ENCODE measurements around the gene WDR36.

WDR36 gene

DNA sequence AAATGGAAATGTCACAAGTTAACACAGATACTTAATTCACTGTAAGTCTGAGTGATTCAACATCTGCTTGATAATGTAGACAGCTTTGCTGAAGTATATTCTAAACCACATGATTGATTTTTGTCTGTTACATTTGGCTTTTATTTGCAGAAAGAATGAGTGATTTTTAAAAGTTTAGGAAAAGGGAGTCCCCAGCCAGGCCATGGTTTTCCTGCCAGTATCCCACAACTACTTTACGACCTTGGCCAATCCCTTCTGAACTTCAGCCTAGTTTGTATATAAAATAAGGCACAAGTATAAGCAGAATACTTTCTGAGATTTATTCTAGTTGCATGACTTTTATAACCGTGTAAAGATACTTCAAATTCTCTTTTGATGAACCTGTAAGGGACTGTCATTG lies 27.1 kb downstream of the WDR36 start:
- no peak overlapping the region for H3K9ac ChIP-seq (ENCODE audit: low read length)
- H3K4me2 ChIP-seq (ENCODE audit: low read length, poor library complexity, severe bottlenecking) = no peak overlapping the region
- H2BK12ac ChIP-seq (ENCODE audit: low read length in 2 of 2) = no peak overlapping the region
- H3K27me3 ChIP-seq (ENCODE audit: control insufficient read depth in 1 of 2, insufficient read depth in 1 of 2, low read length in 2 of 2) = no peaks in the 10 kb centered on the region
- no peak overlapping the region for H2BK15ac ChIP-seq (ENCODE audit: low read depth, poor library complexity, severe bottlenecking)
- no peak overlapping the region for H4K91ac ChIP-seq (ENCODE audit: low read length)
- H3K4ac ChIP-seq (ENCODE audit: low read depth in 1 of 2, low read length in 2 of 2) = no peak overlapping the region
- H3K79me1 ChIP-seq (replicated peaks; ENCODE audit: low read length, poor library complexity, severe bottlenecking) = peaks cover 3% of the 10 kb centered on the region
- no peak overlapping the region for H4K8ac ChIP-seq (ENCODE audit: low read length)
- no peak overlapping the region for H3K27ac ChIP-seq (ENCODE audit: low read length, poor library complexity, severe bottlenecking)
- DNase-seq = no peak
- H3K23ac ChIP-seq (ENCODE audit: low read length in 2 of 2) = no peak overlapping the region
- H2AK5ac ChIP-seq (ENCODE audit: low read length, severe bottlenecking) = no peak overlapping the region
- H3K9me3 ChIP-seq (ENCODE audit: control insufficient read depth, low read length) = no peaks in the 10 kb centered on the region
- H2BK120ac ChIP-seq (ENCODE audit: low read depth, low read length) = no peak overlapping the region
- no peak overlapping the region for H2BK5ac ChIP-seq (ENCODE audit: low read depth, low read length, poor library complexity, severe bottlenecking)
- H2AFZ ChIP-seq (ENCODE audit: low read depth, low read length) = no peak overlapping the region
- no CpG with 5 or more reads among the region's 2 CpGs for WGBS
- H3K18ac ChIP-seq (ENCODE audit: low read depth in 1 of 2, low read length in 2 of 2) = no peak overlapping the region
- no peak overlapping the region for H3K4me3 ChIP-seq (ENCODE audit: insufficient read depth in 1 of 2, low read depth in 1 of 2, low read length in 2 of 2)
- peaks cover 3 to 88% of the 10 kb centered on the region in 2 experiments for H3K36me3 ChIP-seq (ENCODE audit: control insufficient read depth in 1 of 2, insufficient read depth in 2 of 2, low read depth in 1 of 2, low read length in 2 of 2)
- H3K4me1 ChIP-seq (ENCODE audit: control insufficient read depth, insufficient read depth, low read depth, low read length) = no peaks in the 10 kb centered on the region
- H3K14ac ChIP-seq (ENCODE audit: low read length in 2 of 2) = no peak overlapping the region

DNA sequence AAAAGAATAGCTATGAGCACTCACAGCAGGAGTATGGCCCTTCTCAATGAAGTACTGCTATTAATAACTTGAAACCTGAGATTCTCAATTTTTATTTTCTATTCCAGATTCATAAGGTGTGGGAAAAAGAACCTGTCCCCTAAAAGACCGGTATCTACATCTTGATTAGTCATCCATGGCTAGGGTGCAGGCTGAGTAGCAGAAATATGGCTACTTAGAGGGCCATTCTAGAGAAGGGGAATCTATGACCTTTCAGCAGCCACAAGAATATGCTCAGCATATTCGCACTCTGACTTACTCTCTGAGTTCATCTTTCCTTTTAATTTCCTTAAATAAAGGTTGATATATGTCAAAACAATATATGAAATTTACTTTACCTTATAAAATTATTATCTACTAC lies 27.7 kb downstream of the WDR36 start:
- Histone ChIP-seq H3K9me3 (ENCODE audit: control insufficient read depth, low read length) (no peaks in the 10 kb centered on the region), H3K36me3 (ENCODE audit: control insufficient read depth in 1 of 2, insufficient read depth in 2 of 2, low read depth in 1 of 2, low read length in 2 of 2) (peaks cover 3 to 90% of the 10 kb centered on the region in 2 experiments), H3K9ac (ENCODE audit: low read length) (no peak overlapping the region), H3K18ac (ENCODE audit: low read depth in 1 of 2, low read length in 2 of 2) (no peak overlapping the region), H3K27ac (ENCODE audit: low read length, poor library complexity, severe bottlenecking) (no peak overlapping the region), H3K27me3 (ENCODE audit: control insufficient read depth in 1 of 2, insufficient read depth in 1 of 2, low read length in 2 of 2) (no peaks in the 10 kb centered on the region), H3K4ac (ENCODE audit: low read depth in 1 of 2, low read length in 2 of 2) (no peak overlapping the region), H4K8ac (ENCODE audit: low read length) (no peak overlapping the region), H3K23ac (ENCODE audit: low read length in 2 of 2) (no peak overlapping the region), H2BK12ac (ENCODE audit: low read length in 2 of 2) (no peak overlapping the region), H3K4me3 (ENCODE audit: insufficient read depth in 1 of 2, low read depth in 1 of 2, low read length in 2 of 2) (no peak overlapping the region), H3K79me1 (replicated peaks; ENCODE audit: low read length, poor library complexity, severe bottlenecking) (peaks cover 3% of the 10 kb centered on the region), H3K4me1 (ENCODE audit: control insufficient read depth, insufficient read depth, low read depth, low read length) (no peaks in the 10 kb centered on the region), H3K4me2 (ENCODE audit: low read length, poor library complexity, severe bottlenecking) (no peak overlapping the region), H2BK15ac (ENCODE audit: low read depth, poor library complexity, severe bottlenecking) (no peak overlapping the region), H3K14ac (ENCODE audit: low read length in 2 of 2) (no peak overlapping the region), H2AFZ (ENCODE audit: low read depth, low read length) (no peak overlapping the region), H4K91ac (ENCODE audit: low read length) (no peak overlapping the region), H2BK120ac (ENCODE audit: low read depth, low read length) (no peak overlapping the region), H2AK5ac (ENCODE audit: low read length, severe bottlenecking) (no peak overlapping the region), H2BK5ac (ENCODE audit: low read depth, low read length, poor library complexity, severe bottlenecking) (no peak overlapping the region)
- 100% methylated on average over 1 of the region's 2 CpGs for WGBS
- no peak for DNase-seq

DNA sequence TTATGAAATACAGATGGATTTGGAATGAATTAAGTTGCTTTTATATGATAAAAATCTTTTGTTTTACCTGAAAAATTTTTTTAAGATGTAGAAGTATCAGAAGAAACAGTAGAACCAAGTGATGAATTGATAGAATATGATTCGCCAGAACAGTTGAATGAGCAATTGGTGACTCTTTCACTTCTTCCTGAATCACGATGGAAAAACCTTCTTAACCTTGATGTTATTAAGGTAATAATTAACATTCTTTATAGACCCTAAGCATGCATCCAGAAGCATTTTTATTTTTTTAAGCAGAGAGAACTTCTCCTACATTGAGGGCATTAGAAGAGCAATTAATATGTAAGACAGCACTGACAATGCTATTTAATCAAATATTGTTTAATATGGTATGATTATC lies 28.8 kb downstream of the WDR36 start:
- no peak overlapping the region for H2BK12ac ChIP-seq (ENCODE audit: low read length in 2 of 2)
- no CpG with 5 or more reads among the region's 2 CpGs for WGBS
- no peak overlapping the region for H2BK5ac ChIP-seq (ENCODE audit: low read depth, low read length, poor library complexity, severe bottlenecking)

DNA sequence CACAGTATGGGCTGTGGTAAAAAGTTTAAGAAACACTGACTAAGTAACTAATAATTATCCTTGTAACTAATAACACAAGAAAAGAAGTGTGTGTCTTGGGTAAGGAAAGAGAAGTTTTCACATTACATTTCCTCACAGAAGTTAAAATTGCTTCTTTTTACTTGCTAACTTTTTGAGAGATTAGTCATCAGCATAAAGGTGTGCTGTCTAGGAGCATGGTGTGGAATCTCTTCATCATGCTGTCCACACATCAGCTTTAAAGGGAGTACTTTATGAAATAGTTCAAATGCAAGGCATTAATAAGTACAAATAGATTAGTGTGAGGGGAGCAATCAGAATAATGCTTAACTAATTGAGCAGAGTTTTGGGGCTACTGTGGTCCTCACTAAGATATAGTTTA lies 29.8 kb downstream of the WDR36 start:
- H2BK120ac ChIP-seq (ENCODE audit: low read depth, low read length) = no peak overlapping the region
- no peak overlapping the region for H3K4me2 ChIP-seq (ENCODE audit: low read length, poor library complexity, severe bottlenecking)
- no peak overlapping the region for H3K14ac ChIP-seq (ENCODE audit: low read length in 2 of 2)
- H2BK12ac ChIP-seq (ENCODE audit: low read length in 2 of 2) = no peak overlapping the region
- peaks cover 3 to 96% of the 10 kb centered on the region in 2 experiments for H3K36me3 ChIP-seq (ENCODE audit: control insufficient read depth in 1 of 2, insufficient read depth in 2 of 2, low read depth in 1 of 2, low read length in 2 of 2)
- H2BK5ac ChIP-seq (ENCODE audit: low read depth, low read length, poor library complexity, severe bottlenecking) = no peak overlapping the region
- H3K4me3 ChIP-seq (ENCODE audit: insufficient read depth in 1 of 2, low read depth in 1 of 2, low read length in 2 of 2) = no peak overlapping the region
- H2BK15ac ChIP-seq (ENCODE audit: low read depth, poor library complexity, severe bottlenecking) = no peak overlapping the region
- H4K8ac ChIP-seq (ENCODE audit: low read length) = no peak overlapping the region
- H3K79me1 ChIP-seq (replicated peaks; ENCODE audit: low read length, poor library complexity, severe bottlenecking) = peaks cover 3% of the 10 kb centered on the region
- H3K18ac ChIP-seq (ENCODE audit: low read depth in 1 of 2, low read length in 2 of 2) = no peak overlapping the region
- H3K23ac ChIP-seq (ENCODE audit: low read length in 2 of 2) = no peak overlapping the region
- no peaks in the 10 kb centered on the region for H3K27me3 ChIP-seq (ENCODE audit: control insufficient read depth in 1 of 2, insufficient read depth in 1 of 2, low read length in 2 of 2)
- no peak overlapping the region for H3K9ac ChIP-seq (ENCODE audit: low read length)
- H3K9me3 ChIP-seq (ENCODE audit: control insufficient read depth, low read length) = no peaks in the 10 kb centered on the region
- no peak overlapping the region for H3K4ac ChIP-seq (ENCODE audit: low read depth in 1 of 2, low read length in 2 of 2)
- no peak overlapping the region for H2AK5ac ChIP-seq (ENCODE audit: low read length, severe bottlenecking)
- no peak overlapping the region for H2AFZ ChIP-seq (ENCODE audit: low read depth, low read length)
- H3K4me1 ChIP-seq (ENCODE audit: control insufficient read depth, insufficient read depth, low read depth, low read length) = no peaks in the 10 kb centered on the region
- no peak overlapping the region for H3K27ac ChIP-seq (ENCODE audit: low read length, poor library complexity, severe bottlenecking)
- H4K91ac ChIP-seq (ENCODE audit: low read length) = no peak overlapping the region
- no peak for DNase-seq

More for the DNA sequence above, 28.8 kb downstream of the WDR36 start:
- Histone ChIP-seq H3K9ac (ENCODE audit: low read length) (no peak overlapping the region), H3K27ac (ENCODE audit: low read length, poor library complexity, severe bottlenecking) (no peak overlapping the region), H3K27me3 (ENCODE audit: control insufficient read depth in 1 of 2, insufficient read depth in 1 of 2, low read length in 2 of 2) (no peaks in the 10 kb centered on the region), H3K4me3 (ENCODE audit: insufficient read depth in 1 of 2, low read depth in 1 of 2, low read length in 2 of 2) (no peak overlapping the region), H3K79me1 (replicated peaks; ENCODE audit: low read length, poor library complexity, severe bottlenecking) (peaks cover 3% of the 10 kb centered on the region), H3K23ac (ENCODE audit: low read length in 2 of 2) (no peak overlapping the region), H3K4me1 (ENCODE audit: control insufficient read depth, insufficient read depth, low read depth, low read length) (no peaks in the 10 kb centered on the region), H2BK15ac (ENCODE audit: low read depth, poor library complexity, severe bottlenecking) (no peak overlapping the region), H3K4ac (ENCODE audit: low read depth in 1 of 2, low read length in 2 of 2) (no peak overlapping the region), H4K91ac (ENCODE audit: low read length) (no peak overlapping the region), H3K14ac (ENCODE audit: low read length in 2 of 2) (no peak overlapping the region), H3K4me2 (ENCODE audit: low read length, poor library complexity, severe bottlenecking) (no peak overlapping the region), H2AK5ac (ENCODE audit: low read length, severe bottlenecking) (no peak overlapping the region), H4K8ac (ENCODE audit: low read length) (no peak overlapping the region), H3K36me3 (ENCODE audit: control insufficient read depth in 1 of 2, insufficient read depth in 2 of 2, low read depth in 1 of 2, low read length in 2 of 2) (peaks cover 3 to 91% of the 10 kb centered on the region in 2 experiments), H2AFZ (ENCODE audit: low read depth, low read length) (no peak overlapping the region), H3K18ac (ENCODE audit: low read depth in 1 of 2, low read length in 2 of 2) (no peak overlapping the region), H2BK120ac (ENCODE audit: low read depth, low read length) (no peak overlapping the region), H3K9me3 (ENCODE audit: control insufficient read depth, low read length) (no peaks in the 10 kb centered on the region)
- DNase-seq = no peak
